Epithelial cell of esophagus (primary cell): Measurements from ENCODE around the gene FCHO1.

Source experiments
- DNase-seq: peaks from one replicate; pipeline ENCODE4 v3.0.0; 2010; ENCODE audit warnings: low read depth
- H3K4me3 ChIP-seq: 2 replicates; pipeline ENCODE4 v1.5.1; 2011; ENCODE audit warnings: mild to moderate bottlenecking, low read length, control low read depth
- CTCF ChIP-seq: IDR thresholded peaks from 2 replicates; pipeline ENCODE4 v1.5.1; 2011; ENCODE audit warnings: low read depth, mild to moderate bottlenecking, low read length, control low read depth, inconsistent platforms; ENCODE audit not compliant: insufficient read depth; ENCODE audit errors: missing control alignments

Gene FCHO1

DNA sequence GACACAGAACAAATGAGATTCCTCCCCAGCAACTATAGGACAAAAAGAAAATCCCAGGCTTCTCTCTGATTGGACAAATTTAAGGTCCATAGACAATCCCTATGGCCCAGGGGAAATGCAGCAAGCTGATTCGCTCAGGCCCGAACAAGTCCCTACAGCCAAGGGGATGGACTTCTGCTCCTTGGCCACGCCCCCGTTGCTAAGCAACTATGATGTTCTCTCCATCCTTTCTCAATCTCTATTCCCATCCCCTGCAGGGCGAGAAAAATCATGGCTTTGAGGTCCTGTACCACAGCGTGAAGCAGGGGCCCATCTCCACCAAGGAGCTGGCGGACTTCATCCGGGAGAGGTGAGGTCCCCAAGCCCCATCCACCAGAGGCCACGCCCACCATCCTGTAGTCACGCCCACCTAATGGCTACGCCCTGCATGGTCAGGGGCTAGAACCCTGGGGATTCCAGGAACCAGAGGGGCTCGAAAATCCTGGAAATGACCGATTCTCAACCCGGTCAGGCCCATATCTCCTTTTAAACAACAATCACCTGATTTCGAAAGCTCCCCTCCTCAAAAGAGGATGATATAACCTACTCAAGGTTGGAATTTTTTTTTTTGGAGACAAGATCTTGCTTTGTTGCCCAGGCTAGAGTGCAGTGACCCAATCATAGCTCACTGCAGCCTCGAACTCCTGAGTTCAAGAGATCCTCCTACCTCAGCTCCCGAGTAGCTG lies 11.4 kb downstream of the FCHO1 start:
- no peak overlapping the region for H3K4me3 ChIP-seq
- no peak for TF ChIP-seq CTCF
- peak; percentile 69 for DNase-seq

- no peak for DNase-seq
- TF ChIP-seq CTCF, result no peak
- no peak overlapping the region for H3K4me3 ChIP-seq
Measured at GRCh38 chr19:17764348-17764747, 13.1 kb downstream of the FCHO1 start.

- DNase-seq, result peak; percentile 81
- TF ChIP-seq CTCF, result no peak
- H3K4me3 ChIP-seq, result no peak overlapping the region
Measured at GRCh38 chr19:17765069-17765618, 13.9 kb downstream of the FCHO1 start.

GRCh38 chr19:17766543-17767131 lies 15.4 kb downstream of the FCHO1 start:
- peak; percentile 94 for TF ChIP-seq CTCF
- H3K4me3 ChIP-seq, result no peak overlapping the region
- peak; percentile 84 for DNase-seq

GRCh38 chr19:17767559-17767958 lies 16.3 kb downstream of the FCHO1 start:
- no peak for DNase-seq
- no peak overlapping the region for H3K4me3 ChIP-seq
- no peak for TF ChIP-seq CTCF

DNA sequence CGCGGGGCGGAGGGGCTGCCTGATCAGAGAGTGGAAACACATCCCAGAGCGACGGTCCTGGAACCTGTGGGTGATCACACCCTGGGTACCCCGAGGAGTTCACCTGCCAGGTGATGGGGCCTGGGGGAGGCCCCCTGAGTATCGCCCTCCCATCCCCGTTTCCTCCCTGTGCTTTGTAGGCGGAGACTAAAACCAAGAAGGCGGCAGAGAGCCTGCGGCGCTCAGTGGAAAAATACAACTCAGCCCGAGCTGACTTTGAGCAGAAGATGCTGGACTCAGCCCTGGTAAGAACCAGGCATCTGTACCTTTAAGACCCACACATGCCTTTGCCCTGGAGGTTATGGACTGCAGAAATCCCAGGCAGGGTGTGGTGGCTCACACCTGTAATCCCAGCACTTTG lies 19.3 kb downstream of the FCHO1 start:
- no peak for TF ChIP-seq CTCF
- no peak overlapping the region for H3K4me3 ChIP-seq
- DNase-seq, result no peak
